SK-N-SH (cell line): ENCODE data around the gene NIPAL3. TPM values are rescaled to one million over a fixed set of nuclear protein-coding genes. Genes with fewer than 3 reads are reported as not detected.
"Not testable (repeated sequence)": the region's sequence is repeated elsewhere in the genome, so short reads cannot be mapped to it uniquely, and the experiment has no call there.

ENCODE experiments used
- CTCF ChIA-PET: fragments of 300-600, 350-600 bp; formaldehyde crosslinking; extraction: SDS; loops from one replicate; lab custom pipeline; 2021; lab: Yijun Ruan, JAX
- POLR2A ChIA-PET: fragments of 350-600 bp; sonication (Branson Sonifier 250); formaldehyde crosslinking; extraction: SDS; loops from one replicate; lab custom pipeline; 2020; ENCODE audit warnings: antibody characterized with exemption, inconsistent platforms; lab: Yijun Ruan, JAX
- DNase-seq: peaks from one replicate; pipeline ENCODE4 v3.0.0; 2012
- H2AFZ ChIP-seq: fragments of 200-600 bp; sonication (generic); 2 replicates; pipeline ENCODE4 v1.8.1; 2016; ENCODE audit warnings: antibody characterized with exemption, mild to moderate bottlenecking, low read depth
- H3F3A ChIP-seq: fragments of 200-600 bp; sonication (generic); replicated peaks from 2 replicates; pipeline ENCODE3; 2016; ENCODE audit warnings: antibody characterized with exemption, mild to moderate bottlenecking; ENCODE audit not compliant: insufficient read depth
- H3K27ac ChIP-seq, 2 experiments: fragments of 200-500 bp in 1 of 2; fragments of 200-600 bp in 1 of 2; sonication (Bioruptor generic) in 1 of 2; sonication (generic), shearing (Covaris generic) in 1 of 2; 2 replicates each; pipeline versions ENCODE4 v1.5.1 to v1.6.1; 2014 to 2016; ENCODE audit warnings: low read depth in 2 of 2, inconsistent platforms in 1 of 2, low read length in 1 of 2, mild to moderate bottlenecking in 1 of 2, mixed read lengths in 1 of 2
- H3K27me3 ChIP-seq: fragments of 200-600 bp; sonication (generic), shearing (Covaris generic); 2 replicates; pipeline ENCODE4 v1.6.1; 2016; ENCODE audit warnings: mixed run types; ENCODE audit not compliant: insufficient read depth
- H3K36me3 ChIP-seq, 2 experiments: fragments of 200-500 bp in 1 of 2; fragments of 200-600 bp in 1 of 2; sonication (Bioruptor generic) in 1 of 2; sonication (generic) in 1 of 2; replicated peaks in 1 of 2; 2 replicates each; pipeline versions ENCODE3 to v1.5.1; 2014 to 2016; ENCODE audit warnings: low read length in 1 of 2, mild to moderate bottlenecking in 1 of 2; ENCODE audit not compliant: insufficient read depth in 2 of 2, control insufficient read depth in 1 of 2
- H3K4me1 ChIP-seq, 2 experiments: fragments of 200-500 bp in 1 of 2; fragments of 200-600 bp in 1 of 2; sonication (Bioruptor generic) in 1 of 2; sonication (generic), shearing (Covaris generic) in 1 of 2; 2 replicates each; pipeline versions ENCODE4 v1.5.1 to v1.6.1; 2014 to 2016; ENCODE audit warnings: low read depth in 1 of 2, low read length in 1 of 2, mixed run types in 1 of 2; ENCODE audit not compliant: insufficient read depth in 2 of 2, control insufficient read depth in 1 of 2
- H3K4me2 ChIP-seq: fragments of 200-600 bp; sonication (generic), shearing (Covaris generic); 2 replicates; pipeline ENCODE4 v1.6.1; 2017; ENCODE audit warnings: mixed run types
- H3K4me3 ChIP-seq, 2 experiments: fragments of 200-500 bp in 1 of 2; fragments of 200-600 bp in 1 of 2; sonication (Bioruptor generic) in 1 of 2; sonication (generic), shearing (Covaris generic) in 1 of 2; 2 replicates each; pipeline versions ENCODE4 v1.5.1 to v1.8.1; 2014 to 2016; ENCODE audit warnings: low read depth in 2 of 2, inconsistent platforms in 1 of 2, low read length in 1 of 2, mild to moderate bottlenecking in 1 of 2, mixed read lengths in 1 of 2, moderate library complexity in 1 of 2
- H3K79me2 ChIP-seq: fragments of 200-600 bp; sonication (generic); 2 replicates; pipeline ENCODE4 v1.8.1; 2017; ENCODE audit warnings: mild to moderate bottlenecking; ENCODE audit not compliant: insufficient read depth
- H3K9ac ChIP-seq: fragments of 200-600 bp; sonication (generic); 2 replicates; pipeline ENCODE4 v1.6.1; 2017; ENCODE audit warnings: mixed run types
- H3K9me2 ChIP-seq: fragments of 200-600 bp; sonication (generic); 2 replicates; pipeline ENCODE4 v1.6.1; 2017; ENCODE audit warnings: mixed run types
- H3K9me3 ChIP-seq: fragments of 200-600 bp; sonication (generic); 2 replicates; pipeline ENCODE4 v1.6.1; 2017; ENCODE audit warnings: mixed run types, mild to moderate bottlenecking, moderate library complexity
- H4K20me1 ChIP-seq: fragments of 200-600 bp; sonication (generic); 2 replicates; pipeline ENCODE4 v1.6.1; 2017; ENCODE audit warnings: mild to moderate bottlenecking, mixed run types; ENCODE audit not compliant: insufficient read depth
- GATA2 ChIP-seq: sonication (generic); formaldehyde crosslinking; IDR thresholded peaks from 2 replicates; pipeline ENCODE4 v1.5.0; 2020; ENCODE audit warnings: mild to moderate bottlenecking, missing genetic modification reagents
- NFIC ChIP-seq: IDR thresholded peaks from 2 replicates; pipeline ENCODE4 v1.4.0; 2012; ENCODE audit warnings: borderline replicate concordance
- PBX3 ChIP-seq: IDR thresholded peaks from 2 replicates; pipeline ENCODE4; 2012
- POLR2AphosphoS5 ChIP-seq: IDR thresholded peaks from 2 replicates; pipeline ENCODE4 v1.6.1; 2012; ENCODE audit warnings: low read depth, low read length
- REST ChIP-seq: IDR thresholded peaks from 2 replicates; pipeline ENCODE4 v1.6.1; 2012; ENCODE audit warnings: mild to moderate bottlenecking, low read depth, low read length, moderate library complexity
- RXRA ChIP-seq: IDR thresholded peaks from 2 replicates; pipeline ENCODE4 v1.4.0; 2012; ENCODE audit warnings: low read depth, mild to moderate bottlenecking, borderline replicate concordance
- SIN3A ChIP-seq: IDR thresholded peaks from 2 replicates; pipeline ENCODE4 v1.6.1; 2012; ENCODE audit warnings: low read depth, mild to moderate bottlenecking, low read length, moderate library complexity, borderline replicate concordance
- ZBTB33 ChIP-seq: IDR thresholded peaks from 2 replicates; pipeline ENCODE4 v1.4.0; 2012; ENCODE audit warnings: low read depth, borderline replicate concordance
- WGBS: methylation state at CpG from one replicate; pipeline ENCODE4 v1.1.6; 2017; ENCODE audit warnings: low lambda C conversion rate; 5-methylcytosine and 5-hydroxymethylcytosine counted together
- polyA plus RNA-seq, 3 experiments: library from polyadenylated mRNA; depleted of rRNA; stranded (reverse); fragments of >200 nt; gene quantifications; 2 replicates each; pipeline ENCODE4 v1.2.3, GENCODE V29; 2012

NIPAL3 gene
- polyA plus RNA-seq, 1 of the 3 experiments (the other 2 are of a cell fraction), result 20.3 TPM

GRCh38 chr1:24517898-24518297 lies 102.3 kb downstream of the NIPAL3 start:
- Histone ChIP-seq H3K4me3 (no peak overlapping the region), H3K9me2 (no peaks in the 10 kb centered on the region), H4K20me1 (0 out of 2 replicates have a peak, but pooled peaks cover 5% of the 10 kb centered on the region), H3K36me3 (no peaks in the 10 kb centered on the region), H2AFZ (no peak overlapping the region), H3K9me3 (no peaks in the 10 kb centered on the region), H3K27me3 (no peaks in the 10 kb centered on the region), H3K4me1 (peaks cover 0 to 3% of the 10 kb centered on the region in 2 experiments; a peak in 1 of 4 replicates), H3K9ac (no peak overlapping the region), H3K27ac (no peak overlapping the region), H3K4me2 (no peak overlapping the region), H3F3A (peaks cover 11% of the 10 kb centered on the region), H3K79me2 (no peaks in the 10 kb centered on the region; the same call in 1 of the 2 replicates)
- DNase-seq, result no peak
- WGBS, result 94% methylated on average over 4 of the region's 4 CpGs
- CTCF ChIA-PET, result interaction anchor here (0.7 to 3.9 kb wide), 3 partner anchors 9 to 118 kb away, joined by 5 to 24 read pairs (median 5); no protein-coding TSS in a partner anchor
- POLR2A ChIA-PET, result no interaction called here
- TF ChIP-seq REST, result no peak
- no peak for TF ChIP-seq POLR2AphosphoS5
- TF ChIP-seq GATA2 (CRISPR knock-in tag), result no peak
- no peak for TF ChIP-seq PBX3
- TF ChIP-seq RXRA, result no peak
- no peak for TF ChIP-seq NFIC
- no peak for TF ChIP-seq ZBTB33
- no peak for TF ChIP-seq SIN3A
- TF ChIP-seq, all 33 proteins: peak for 0

GRCh38 chr1:24520282-24520681 lies 104.7 kb downstream of the NIPAL3 start:
- H3F3A ChIP-seq, H3K27me3 ChIP-seq, H3K9ac ChIP-seq, H3K9me3 ChIP-seq, DNase-seq, H3K79me2 ChIP-seq, H3K4me1 ChIP-seq, H3K27ac ChIP-seq, CTCF ChIA-PET, POLR2A ChIA-PET, H3K36me3 ChIP-seq, H3K9me2 ChIP-seq, H4K20me1 ChIP-seq, H3K4me2 ChIP-seq, H3K4me3 ChIP-seq, H2AFZ ChIP-seq: not testable (repeated sequence)
- 93% methylated on average over 5 of the region's 5 CpGs for WGBS

Other genes starting within 250 kb of the NIPAL3 start
- 0.29 and 0.30 TPM in 2 replicates for gene IFNLR1, start 228.5 kb upstream of the NIPAL3 start, polyA plus RNA-seq (2012; rRNA removed)
- gene GRHL3, start 96.4 kb upstream of the NIPAL3 start, polyA plus RNA-seq (2012; rRNA removed), result 0.05 TPM in 1 of 2 replicates, not detected in the other
- 8.6 and 8.7 TPM in 2 replicates for gene STPG1, start 2.0 kb upstream of the NIPAL3 start, polyA plus RNA-seq (2012; rRNA removed)
- 4.8 TPM in 2 replicates for gene RCAN3, start 87.0 kb downstream of the NIPAL3 start, polyA plus RNA-seq (2012; rRNA removed)
- 0.02 TPM in 1 of 2 replicates, not detected in the other for gene NCMAP, start 140.3 kb downstream of the NIPAL3 start, polyA plus RNA-seq (2012; rRNA removed)
- gene SRRM1, start 227.5 kb downstream of the NIPAL3 start, polyA plus RNA-seq (2012; rRNA removed), result 52.3 and 56.1 TPM in 2 replicates